GM21381 (cell line): ENCODE results near the gene PSMD11.
A peak's percentile ranks its signal among the peaks of the same experiment; 100 is the strongest.

Experiments used
- ATAC-seq: cut with Tn5 transposase; IDR thresholded peaks from one replicate; pipeline ENCODE4 v1.9.1; 2021; ENCODE audit warnings: mild to moderate bottlenecking, moderate library complexity; ENCODE audit not compliant: unreplicated experiment

PSMD11 gene

GRCh38 chr17:32489320-32490100 is 45.2 kb downstream of the PSMD11 start:
- ATAC-seq, result no peak

- no peak for ATAC-seq
Observed at GRCh38 chr17:32490101-32490482, 45.8 kb downstream of the PSMD11 start.

GRCh38 chr17:32491371-32492263 is 47.3 kb downstream of the PSMD11 start:
- no peak for ATAC-seq

- no peak for ATAC-seq
Observed at GRCh38 chr17:32492264-32492589, 47.9 kb downstream of the PSMD11 start.

GRCh38 chr17:32492648-32493289 is 48.5 kb downstream of the PSMD11 start:
- ATAC-seq, result no peak

- no peak for ATAC-seq
Observed at GRCh38 chr17:32493571-32493970, 49.3 kb downstream of the PSMD11 start.

- no peak for ATAC-seq
Observed at GRCh38 chr17:32493976-32494513, 49.7 kb downstream of the PSMD11 start.

- no peak for ATAC-seq
Observed at GRCh38 chr17:32494621-32495358, 50.5 kb downstream of the PSMD11 start.

GRCh38 chr17:32495359-32496231 is 51.3 kb downstream of the PSMD11 start:
- no peak for ATAC-seq

GRCh38 chr17:32496395-32497073 is 52.2 kb downstream of the PSMD11 start:
- ATAC-seq, result no peak

- no peak for ATAC-seq
Observed at GRCh38 chr17:32497431-32498205, 53.3 kb downstream of the PSMD11 start.

GRCh38 chr17:32498391-32498790 is 54.1 kb downstream of the PSMD11 start:
- ATAC-seq, result no peak

GRCh38 chr17:32502013-32502412 is 57.7 kb downstream of the PSMD11 start:
- ATAC-seq, result no peak

GRCh38 chr17:32502710-32503109 is 58.4 kb downstream of the PSMD11 start:
- ATAC-seq, result no peak

- ATAC-seq, result peak; percentile 85
Observed at GRCh38 chr17:32503251-32504165, 59.2 kb downstream of the PSMD11 start.

- ATAC-seq, result no peak
Observed at GRCh38 chr17:32504166-32504990, 60.1 kb downstream of the PSMD11 start.
